GM12878 (cell line): ENCODE data around the gene ASCC2. TPM values are rescaled to one million over a fixed set of nuclear protein-coding genes. Genes with fewer than 3 reads are reported as not detected.

ENCODE experiments used
- ATAC-seq: fragments of 200-7000 bp; cut with Tn5 transposase; 3 replicates; pipeline ENCODE4 v1.9.1; 2020; ENCODE audit warnings: mild to moderate bottlenecking, moderate library complexity
- BruUV-seq: library from RNA; stranded (reverse); fragments of 400-500 nt; replicated peaks from 2 replicates; lab custom pipeline; 2021; lab: Mats Ljungman, UMichigan
- CTCF ChIA-PET: fragments of 300-600 bp; sonication (Branson Sonifier 250); formaldehyde crosslinking; extraction: SDS; loops from one replicate; lab custom pipeline; 2021; ENCODE audit warnings: inconsistent platforms; lab: Yijun Ruan, JAX
- POLR2A ChIA-PET: fragments of 350-600 bp; formaldehyde crosslinking; extraction: SDS; loops from one replicate; lab custom pipeline; 2021; ENCODE audit warnings: inconsistent platforms; lab: Charles Lee
- RAD21 ChIA-PET: fragments of 300-600 bp; sonication (Branson Sonifier 250); formaldehyde crosslinking; loops from one replicate; lab custom pipeline; 2023; ENCODE audit warnings: antibody characterized with exemption; ENCODE audit not compliant: unreplicated experiment; lab: Charles Lee
- SMC1A ChIA-PET: fragments of 300-600 bp; sonication (Branson Sonifier 250); formaldehyde crosslinking; loops from one replicate; lab custom pipeline; 2023; ENCODE audit not compliant: unreplicated experiment, uncharacterized antibody; lab: Charles Lee
- DNase-seq: peaks from one replicate; pipeline ENCODE4 v3.0.0-alpha.2; 2011; ENCODE audit warnings: low read depth, low spot score
- FAIRE-seq: peaks from 3 replicates; lab custom pipeline; 2011; peaks lifted over from hg19 to GRCh38; lab: Jason Lieb, UNC
- H2AFZ ChIP-seq: 2 replicates; pipeline ENCODE4 v1.6.0; 2011; ENCODE audit warnings: low read depth, low read length, control low read depth; ENCODE audit not compliant: control insufficient read depth
- H3K27ac ChIP-seq: 2 replicates; pipeline ENCODE4 v1.5.1; 2011; ENCODE audit warnings: control low read depth; ENCODE audit not compliant: control insufficient read depth, insufficient read depth
- H3K27me3 ChIP-seq, 2 experiments: replicated peaks in 1 of 2; 2 replicates each; pipeline versions ENCODE4 v1.6.0 to v1.6.1; 2011; ENCODE audit warnings: low read length in 1 of 2; ENCODE audit not compliant: control insufficient read depth in 2 of 2, insufficient read depth in 2 of 2
- H3K36me3 ChIP-seq, 2 experiments: 2 replicates each; pipeline ENCODE4 v1.5.1; 2011; ENCODE audit warnings: low read length in 1 of 2; ENCODE audit not compliant: control insufficient read depth in 2 of 2, insufficient read depth in 2 of 2
- H3K4me1 ChIP-seq: 2 replicates; pipeline ENCODE4 v1.6.1; 2011; ENCODE audit warnings: mild to moderate bottlenecking, low read length, moderate library complexity, mixed read lengths; ENCODE audit not compliant: control insufficient read depth, insufficient read depth
- H3K4me2 ChIP-seq: 2 replicates; pipeline ENCODE4 v1.6.0; 2011; ENCODE audit warnings: control low read depth; ENCODE audit not compliant: control insufficient read depth, insufficient read depth
- H3K4me3 ChIP-seq: fragments of 200-600 bp; sonication (generic); 2 replicates; pipeline ENCODE4 v1.5.1; 2016
- H3K79me2 ChIP-seq: 2 replicates; pipeline ENCODE4 v1.6.0; 2011; ENCODE audit warnings: low read length; ENCODE audit not compliant: control insufficient read depth, insufficient read depth
- H3K9ac ChIP-seq: 2 replicates; pipeline ENCODE4 v1.8.0; 2011; ENCODE audit warnings: low read length, control low read depth, mixed read lengths; ENCODE audit not compliant: control insufficient read depth, insufficient read depth
- H3K9me3 ChIP-seq: replicated peaks from 3 replicates; pipeline ENCODE4 v1.5.1; 2011; ENCODE audit warnings: mild to moderate bottlenecking, low read length; ENCODE audit not compliant: control insufficient read depth, insufficient read depth
- H4K20me1 ChIP-seq: 2 replicates; pipeline ENCODE4 v1.6.0; 2011; ENCODE audit not compliant: control insufficient read depth, insufficient read depth
- ATF3 ChIP-seq: IDR thresholded peaks from 2 replicates; pipeline ENCODE4 v1.6.1; 2011; ENCODE audit warnings: low read depth, mild to moderate bottlenecking, low read length, moderate library complexity, borderline replicate concordance; ENCODE audit errors: extremely low read depth
- FOS ChIP-seq: IDR thresholded peaks from 3 replicates; pipeline ENCODE4 v1.6.1; 2011; ENCODE audit warnings: borderline replicate concordance; ENCODE audit not compliant: insufficient read length; ENCODE audit errors: extremely low read depth
- JUNB ChIP-seq: IDR thresholded peaks from 2 replicates; pipeline ENCODE4 v1.6.1; 2016; ENCODE audit warnings: antibody characterized with exemption, mild to moderate bottlenecking
- NBN ChIP-seq: fragments of 450-650 bp; IDR thresholded peaks from 2 replicates; pipeline ENCODE4 v1.6.1; 2016
- NRF1 ChIP-seq: conservative IDR thresholded peaks from 2 replicates; pipeline ENCODE4 v1.6.1; 2011; ENCODE audit warnings: mild to moderate bottlenecking, low read depth, low read length, improper control_type of control experiment
- POLR2A ChIP-seq: IDR thresholded peaks from 2 replicates; pipeline ENCODE4 v1.6.1; 2011; ENCODE audit warnings: low read depth, mild to moderate bottlenecking, low read length
- RAD21 ChIP-seq: IDR thresholded peaks from 2 replicates; pipeline ENCODE4 v1.6.1; 2011; ENCODE audit warnings: mild to moderate bottlenecking, low read depth, low read length, moderate library complexity; ENCODE audit not compliant: insufficient read depth
- RFX5 ChIP-seq: IDR thresholded peaks from 2 replicates; pipeline ENCODE4 v1.6.1; 2011; ENCODE audit warnings: low read depth, low read length, improper control_type of control experiment
- SP1 ChIP-seq: IDR thresholded peaks from one replicate; pipeline ENCODE4 v1.6.1; 2011; ENCODE audit warnings: low read depth, low read length
- TCF3 ChIP-seq: IDR thresholded peaks from 2 replicates; pipeline ENCODE4 v1.6.1; 2012; ENCODE audit warnings: low read depth, mild to moderate bottlenecking, low read length, borderline replicate concordance; ENCODE audit not compliant: insufficient read depth
- ZNF24 ChIP-seq: fragments of 450-650 bp; IDR thresholded peaks from 2 replicates; pipeline ENCODE4 v1.6.1; 2017; ENCODE audit warnings: antibody characterized with exemption, mild to moderate bottlenecking
- WGBS: methylation state at CpG from one replicate; pipeline ENCODE4 v1.1.6; 2016; ENCODE audit warnings: low lambda C conversion rate; ENCODE audit not compliant: insufficient replicate concordance, insufficient coverage; ENCODE audit errors: missing lambda C conversion rate; 5-methylcytosine and 5-hydroxymethylcytosine counted together
- in situ Hi-C: fragments of 300-500 bp; cut with MboI; formaldehyde crosslinking; loops from 9 replicates; pipeline ENCODE4 v1.14.3; 2018; ENCODE audit warnings: mixed read lengths
- intact Hi-C: fragments of 100-400 bp; cut with micrococcal nuclease; formaldehyde crosslinking; loops from one replicate; pipeline ENCODE4 v1.14.2; 2022; ENCODE audit not compliant: unreplicated experiment
- polyA plus RNA-seq, 11 experiments: library from polyadenylated mRNA; depleted of rRNA in 4 of 11; unstranded in 6 of 11; stranded (reverse) in 5 of 11; fragments of >200 nt; fragmentation: Nextera tagmentation in 4 of 11; fragmentation: Illumina TruSeq in 1 of 11; extraction: Ambion mirVana in 4 of 11; extraction: Trizol in 1 of 11; gene quantifications; 1 replicate in 1 of 11; 2 replicates in 10 of 11; pipeline versions ENCODE4 v1.2.1 to v1.2.3, GENCODE V29; 2011 to 2016; ENCODE audit warnings: inconsistent platforms in 2 of 11, missing spikeins in 2 of 11, low read depth in 1 of 11
- total RNA-seq, 4 experiments: library from RNA; depleted of rRNA in 3 of 4; stranded (reverse); fragments of >200 nt in 3 of 4; fragmentation: Illumina TruSeq in 1 of 4; extraction: Trizol in 1 of 4; gene quantifications; 2 replicates each; pipeline versions ENCODE4 v1.2.1 to v1.2.3, GENCODE V29; 2013 to 2021
- TF ChIP-seq, protein P1 (sequence below): fragments of 450-650 bp; IDR thresholded peaks from 2 replicates; pipeline ENCODE4 v1.6.1; 2018; ENCODE audit warnings: mild to moderate bottlenecking, low read depth, moderate library complexity; ENCODE audit not compliant: partially characterized antibody

ASCC2 gene
- total and polyA plus RNA-seq, 10 of the 15 experiments (the other 5 are each of a cell fraction or from before 2014, with no cell fraction given): 5.3 to 91.4 (median 56.5) TPM

DNA sequence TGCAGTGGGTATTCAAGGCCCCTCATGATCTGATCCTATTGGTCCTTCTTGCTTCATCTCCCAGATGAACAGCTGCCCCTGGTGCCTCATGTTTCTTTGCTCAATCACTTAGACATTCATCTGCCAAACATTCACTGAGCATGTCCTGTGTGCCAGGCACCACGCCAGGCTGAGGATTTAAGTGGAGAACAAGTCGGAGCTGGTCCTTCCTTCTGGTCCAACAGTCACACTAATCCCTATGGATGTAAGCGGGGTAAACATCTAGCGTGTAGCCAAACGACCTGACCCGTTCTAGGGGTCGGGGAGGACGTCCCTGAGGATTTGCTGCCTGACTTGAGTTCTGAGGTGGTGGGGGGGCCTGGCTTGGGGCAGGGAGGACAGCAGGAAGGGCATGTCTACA lies 93.2 kb downstream of the ASCC2 start:
- Histone ChIP-seq H3K9ac (no peak overlapping the region), H3K36me3 (no peaks in the 10 kb centered on the region; a peak in 2 of 4 replicates), H3K4me2 (no peak overlapping the region), H2AFZ (no peak overlapping the region), H3K27me3 (no peaks in the 10 kb centered on the region), H3K27ac (no peak overlapping the region), H3K4me3 (no peak overlapping the region), H4K20me1 (no peaks in the 10 kb centered on the region), H3K79me2 (no peaks in the 10 kb centered on the region), H3K9me3 (no peaks in the 10 kb centered on the region; the same call in 2 of the 3 replicates), H3K4me1 (no peaks in the 10 kb centered on the region)
- TF ChIP-seq RAD21 (no peak), TCF3 (no peak)
- TF ChIP-seq, protein P1, sequence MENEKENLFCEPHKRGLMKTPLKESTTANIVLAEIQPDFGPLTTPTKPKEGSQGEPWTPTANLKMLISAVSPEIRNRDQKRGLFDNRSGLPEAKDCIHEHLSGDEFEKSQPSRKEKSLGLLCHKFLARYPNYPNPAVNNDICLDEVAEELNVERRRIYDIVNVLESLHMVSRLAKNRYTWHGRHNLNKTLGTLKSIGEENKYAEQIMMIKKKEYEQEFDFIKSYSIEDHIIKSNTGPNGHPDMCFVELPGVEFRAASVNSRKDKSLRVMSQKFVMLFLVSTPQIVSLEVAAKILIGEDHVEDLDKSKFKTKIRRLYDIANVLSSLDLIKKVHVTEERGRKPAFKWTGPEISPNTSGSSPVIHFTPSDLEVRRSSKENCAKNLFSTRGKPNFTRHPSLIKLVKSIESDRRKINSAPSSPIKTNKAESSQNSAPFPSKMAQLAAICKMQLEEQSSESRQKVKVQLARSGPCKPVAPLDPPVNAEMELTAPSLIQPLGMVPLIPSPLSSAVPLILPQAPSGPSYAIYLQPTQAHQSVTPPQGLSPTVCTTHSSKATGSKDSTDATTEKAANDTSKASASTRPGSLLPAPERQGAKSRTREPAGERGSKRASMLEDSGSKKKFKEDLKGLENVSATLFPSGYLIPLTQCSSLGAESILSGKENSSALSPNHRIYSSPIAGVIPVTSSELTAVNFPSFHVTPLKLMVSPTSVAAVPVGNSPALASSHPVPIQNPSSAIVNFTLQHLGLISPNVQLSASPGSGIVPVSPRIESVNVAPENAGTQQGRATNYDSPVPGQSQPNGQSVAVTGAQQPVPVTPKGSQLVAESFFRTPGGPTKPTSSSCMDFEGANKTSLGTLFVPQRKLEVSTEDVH: no peak
- ChIA-PET POLR2A (no interaction called here), CTCF (no interaction called here), RAD21 (interaction anchor here (1.2 kb wide), 1 partner anchor 258 kb away, joined by 3 read pairs; no protein-coding TSS in a partner anchor), SMC1A (no interaction called here)
- no TSS peak for BruUV-seq
- ATAC-seq (no peak), DNase-seq (no peak), FAIRE-seq (no peak)
- in situ Hi-C loops (no loop called here), intact Hi-C loops (no loop called here)
- 78% methylated on average over 8 of the region's 8 CpGs for WGBS

DNA sequence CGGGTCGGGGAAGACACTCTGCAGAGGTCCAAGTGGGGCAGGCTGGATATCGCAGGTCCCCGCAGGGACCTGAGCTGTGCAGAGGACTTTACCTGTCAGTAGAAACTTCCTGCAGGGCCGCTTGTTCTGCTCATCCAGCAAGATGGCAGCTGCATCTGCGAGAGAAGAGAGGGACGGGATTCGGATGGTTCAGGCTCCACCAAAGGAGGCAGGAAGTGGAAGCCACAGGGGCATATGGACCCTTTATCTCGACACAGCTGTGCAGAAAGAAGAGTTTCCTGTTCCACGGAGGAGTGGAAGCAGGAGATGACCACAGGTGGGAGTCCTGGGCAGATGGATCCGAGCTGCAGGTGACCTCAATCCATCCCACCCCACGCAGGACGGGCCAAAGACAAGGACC lies 95.7 kb downstream of the ASCC2 start:
- H2AFZ ChIP-seq: no peak overlapping the region
- no peak overlapping the region for H3K27ac ChIP-seq
- SMC1A ChIA-PET: no interaction called here
- TF ChIP-seq ATF3 (no peak), NRF1 (no peak), ZNF24 (no peak), NBN (no peak), POLR2A (no peak), JUNB (no peak), FOS (no peak), SP1 (no peak), RFX5 (no peak)
- in situ Hi-C loops: no loop called here
- no peaks in the 10 kb centered on the region for H3K4me1 ChIP-seq
- CTCF ChIA-PET: no interaction called here
- intact Hi-C loops: no loop called here
- no peaks in the 10 kb centered on the region for H4K20me1 ChIP-seq
- H3K9ac ChIP-seq: no peak overlapping the region
- no peak for FAIRE-seq
- H3K79me2 ChIP-seq: no peaks in the 10 kb centered on the region
- H3K4me2 ChIP-seq: no peak overlapping the region
- POLR2A ChIA-PET: no interaction called here
- no peaks in the 10 kb centered on the region for H3K9me3 ChIP-seq
- no TSS peak for BruUV-seq
- RAD21 ChIA-PET: no interaction called here
- WGBS: 63% methylated on average over 13 of the region's 13 CpGs
- ATAC-seq: no peak
- H3K27me3 ChIP-seq: no peaks in the 10 kb centered on the region
- no peak for DNase-seq
- no peak overlapping the region for H3K4me3 ChIP-seq
- H3K36me3 ChIP-seq: no peaks in the 10 kb centered on the region; a peak in 1 of 4 replicates
